HepG2 (cell line): ENCODE measurements around the gene ZNF431.

Experiments used
- EZH2 ChIP-seq: conservative IDR thresholded peaks from 2 replicates; pipeline ENCODE4 v1.6.1; 2012; ENCODE audit warnings: mild to moderate bottlenecking, low read depth, low read length, moderate library complexity
- KDM1A ChIP-seq: IDR thresholded peaks from 2 replicates; pipeline ENCODE4 v1.6.1; 2016; ENCODE audit warnings: missing compliant biosample characterization
- NR2C2 ChIP-seq: sonication (generic); formaldehyde crosslinking; IDR thresholded peaks from 2 replicates; pipeline ENCODE4 v1.4.0; 2020; ENCODE audit warnings: missing genetic modification reagents, mild to moderate bottlenecking, moderate library complexity, borderline replicate concordance
- RAD51 ChIP-seq: fragments of 450-650 bp; IDR thresholded peaks from 2 replicates; pipeline ENCODE4 v1.6.1; 2016; ENCODE audit warnings: borderline replicate concordance
- SMARCC2 ChIP-seq: fragments of 450-650 bp; IDR thresholded peaks from 2 replicates; pipeline ENCODE4 v1.6.1; 2017; ENCODE audit warnings: antibody characterized with exemption, mild to moderate bottlenecking
- SP2 ChIP-seq: sonication (generic); formaldehyde crosslinking; IDR thresholded peaks from 2 replicates; pipeline ENCODE4 v1.5.1; 2020; ENCODE audit warnings: mild to moderate bottlenecking, missing genetic modification reagents
- TBP ChIP-seq: sonication (generic); formaldehyde crosslinking; IDR thresholded peaks from 2 replicates; pipeline ENCODE4 v1.5.0; 2020; ENCODE audit warnings: missing genetic modification reagents
- XRCC5 ChIP-seq: fragments of 200-400 bp; formaldehyde crosslinking; optimal IDR thresholded peaks from 2 replicates; pipeline ENCODE3; 2017; ENCODE audit warnings: mild to moderate bottlenecking, low read length
- ZNF577 ChIP-seq: sonication (generic); formaldehyde crosslinking; IDR thresholded peaks from 2 replicates; pipeline ENCODE4 v1.4.0; 2020; ENCODE audit warnings: mild to moderate bottlenecking, low read depth, missing genetic modification reagents, borderline replicate concordance
- ZNF780A ChIP-seq: sonication (generic); formaldehyde crosslinking; IDR thresholded peaks from 2 replicates; pipeline ENCODE4 v1.8.0; 2022; ENCODE audit warnings: mild to moderate bottlenecking, missing genetic modification reagents, moderate library complexity
- TF ChIP-seq, protein P1 (sequence below): sonication (generic); formaldehyde crosslinking; IDR thresholded peaks from 2 replicates; pipeline ENCODE4 v1.5.0; 2020; ENCODE audit warnings: mild to moderate bottlenecking, missing genetic modification reagents, moderate library complexity

DNA sequence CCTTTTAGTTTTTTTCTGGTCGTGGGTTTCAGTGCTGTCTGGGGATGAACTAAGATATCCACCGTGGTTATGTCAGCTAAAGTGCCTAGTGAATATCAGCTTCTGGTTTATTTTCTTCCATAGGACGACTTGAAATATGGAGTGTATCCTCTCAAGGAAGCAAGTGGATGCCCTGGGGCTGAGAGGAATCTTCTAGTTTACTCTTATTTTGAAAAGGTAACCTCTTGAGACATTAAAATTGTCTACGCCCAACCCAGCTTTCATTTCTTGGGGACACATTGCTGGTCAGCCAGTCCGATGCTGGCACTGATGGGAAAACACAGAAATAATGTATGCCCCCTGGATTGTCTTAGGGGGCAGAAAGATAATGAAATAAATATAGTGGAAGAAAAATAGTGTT lies 1.6 kb downstream of the ZNF431 start:
- TF ChIP-seq, protein P1, sequence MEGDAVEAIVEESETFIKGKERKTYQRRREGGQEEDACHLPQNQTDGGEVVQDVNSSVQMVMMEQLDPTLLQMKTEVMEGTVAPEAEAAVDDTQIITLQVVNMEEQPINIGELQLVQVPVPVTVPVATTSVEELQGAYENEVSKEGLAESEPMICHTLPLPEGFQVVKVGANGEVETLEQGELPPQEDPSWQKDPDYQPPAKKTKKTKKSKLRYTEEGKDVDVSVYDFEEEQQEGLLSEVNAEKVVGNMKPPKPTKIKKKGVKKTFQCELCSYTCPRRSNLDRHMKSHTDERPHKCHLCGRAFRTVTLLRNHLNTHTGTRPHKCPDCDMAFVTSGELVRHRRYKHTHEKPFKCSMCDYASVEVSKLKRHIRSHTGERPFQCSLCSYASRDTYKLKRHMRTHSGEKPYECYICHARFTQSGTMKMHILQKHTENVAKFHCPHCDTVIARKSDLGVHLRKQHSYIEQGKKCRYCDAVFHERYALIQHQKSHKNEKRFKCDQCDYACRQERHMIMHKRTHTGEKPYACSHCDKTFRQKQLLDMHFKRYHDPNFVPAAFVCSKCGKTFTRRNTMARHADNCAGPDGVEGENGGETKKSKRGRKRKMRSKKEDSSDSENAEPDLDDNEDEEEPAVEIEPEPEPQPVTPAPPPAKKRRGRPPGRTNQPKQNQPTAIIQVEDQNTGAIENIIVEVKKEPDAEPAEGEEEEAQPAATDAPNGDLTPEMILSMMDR (CRISPR knock-in tag), result no peak
- TF ChIP-seq SMARCC2 (no peak), RAD51 (no peak), ZNF577 (CRISPR knock-in tag) (no peak), TBP (no peak), NR2C2 (CRISPR knock-in tag) (no peak), EZH2 (no peak), XRCC5 (no peak), SP2 (CRISPR knock-in tag) (no peak), ZNF780A (CRISPR knock-in tag) (no peak), KDM1A (no peak)
